ENCODE measurements around the gene SCTR. TPM values are rescaled to one million over a fixed set of nuclear protein-coding genes. Genes with fewer than 3 reads are reported as not detected.

Gene SCTR
- total RNA-seq, 1 donor from 2014 or later: not detected

DNA sequence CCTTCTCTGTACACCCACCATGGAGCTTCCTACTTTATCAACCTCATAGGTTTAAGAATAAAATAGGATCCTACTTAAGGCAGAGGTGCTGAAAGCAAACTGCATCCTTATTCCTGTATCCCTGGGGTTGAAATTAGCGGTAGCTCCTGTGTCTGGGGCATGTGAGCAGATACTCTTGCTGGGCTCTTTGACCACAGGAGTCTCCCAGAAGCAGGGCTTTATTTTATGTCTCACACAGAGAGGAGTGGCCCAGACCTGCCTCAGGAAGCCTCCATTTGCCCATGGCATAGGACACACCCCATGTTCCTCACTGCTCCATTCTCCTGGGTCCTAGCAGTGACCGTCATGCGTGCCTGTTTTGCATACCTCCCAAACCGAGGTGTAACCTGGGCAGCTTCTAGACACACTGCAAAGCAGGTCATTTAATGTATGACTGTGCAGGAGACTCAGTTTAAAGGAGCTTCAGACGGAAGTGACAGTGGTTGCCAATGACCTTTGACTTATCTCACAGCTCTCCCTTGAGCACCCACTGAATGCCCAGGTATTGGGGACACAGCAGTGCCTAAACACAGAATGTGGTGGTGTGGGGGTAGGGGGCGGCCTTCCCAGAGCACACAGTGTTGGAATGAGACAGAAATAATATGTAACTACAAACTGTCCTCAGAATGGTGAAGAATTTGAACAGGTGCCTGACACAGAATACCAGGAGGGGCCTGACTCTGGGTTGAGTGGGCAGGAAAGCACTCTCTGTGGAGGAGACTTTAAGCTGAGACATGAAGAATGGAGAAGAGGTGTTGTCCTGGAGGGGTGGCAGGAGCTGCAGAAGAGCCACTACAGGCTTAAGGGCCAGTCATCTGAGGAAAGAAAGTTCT, 89.0 kb downstream of the SCTR start:
- Mint-ChIP-seq H3K4me1 (ENCODE audit: low read depth) (peaks cover 11% of the 10 kb centered on the region), H3K9me3 (ENCODE audit: low read depth) (no peaks in the 10 kb centered on the region), H3K4me3 (ENCODE audit: unreplicated experiment) (no peak overlapping the region), H3K27ac (ENCODE audit: unreplicated experiment) (no peak overlapping the region), H3K36me3 (ENCODE audit: low read depth) (no peaks in the 10 kb centered on the region), H3K27me3 (ENCODE audit: low read depth) (peaks cover 41% of the 10 kb centered on the region)
- TF ChIP-seq, protein P1, sequence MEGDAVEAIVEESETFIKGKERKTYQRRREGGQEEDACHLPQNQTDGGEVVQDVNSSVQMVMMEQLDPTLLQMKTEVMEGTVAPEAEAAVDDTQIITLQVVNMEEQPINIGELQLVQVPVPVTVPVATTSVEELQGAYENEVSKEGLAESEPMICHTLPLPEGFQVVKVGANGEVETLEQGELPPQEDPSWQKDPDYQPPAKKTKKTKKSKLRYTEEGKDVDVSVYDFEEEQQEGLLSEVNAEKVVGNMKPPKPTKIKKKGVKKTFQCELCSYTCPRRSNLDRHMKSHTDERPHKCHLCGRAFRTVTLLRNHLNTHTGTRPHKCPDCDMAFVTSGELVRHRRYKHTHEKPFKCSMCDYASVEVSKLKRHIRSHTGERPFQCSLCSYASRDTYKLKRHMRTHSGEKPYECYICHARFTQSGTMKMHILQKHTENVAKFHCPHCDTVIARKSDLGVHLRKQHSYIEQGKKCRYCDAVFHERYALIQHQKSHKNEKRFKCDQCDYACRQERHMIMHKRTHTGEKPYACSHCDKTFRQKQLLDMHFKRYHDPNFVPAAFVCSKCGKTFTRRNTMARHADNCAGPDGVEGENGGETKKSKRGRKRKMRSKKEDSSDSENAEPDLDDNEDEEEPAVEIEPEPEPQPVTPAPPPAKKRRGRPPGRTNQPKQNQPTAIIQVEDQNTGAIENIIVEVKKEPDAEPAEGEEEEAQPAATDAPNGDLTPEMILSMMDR (IDR thresholded peaks at IDR 0.05): no peak
- no peak for DNase-seq (ENCODE audit: low spot score)

DNA sequence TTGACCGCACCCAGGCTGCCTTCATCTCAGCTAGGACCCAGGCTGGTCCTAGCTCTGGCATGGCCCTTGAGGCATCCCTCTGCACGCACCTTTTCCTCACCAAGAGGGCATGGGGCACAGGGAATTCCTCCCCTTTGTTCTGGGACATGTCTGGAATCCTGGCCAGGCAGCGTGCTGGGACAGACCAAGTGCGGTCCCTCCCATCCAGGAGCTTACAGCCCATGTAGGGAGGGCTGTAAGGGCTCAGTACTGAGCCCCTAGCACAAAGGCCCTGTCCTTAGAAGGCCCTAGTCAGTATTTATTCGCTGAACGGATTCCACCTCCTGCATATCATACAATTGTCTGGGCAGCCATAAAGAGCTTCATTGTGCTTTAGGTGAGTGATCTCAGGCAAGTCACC, 89.6 kb downstream of the SCTR start:
- no peak for DNase-seq (ENCODE audit: low spot score)
- TF ChIP-seq, protein P1 (IDR thresholded peaks at IDR 0.05): no peak
- no peak overlapping the region for H3K27ac Mint-ChIP-seq (ENCODE audit: unreplicated experiment)
- H3K9me3 Mint-ChIP-seq (ENCODE audit: low read depth): no peaks in the 10 kb centered on the region
- H3K36me3 Mint-ChIP-seq (ENCODE audit: low read depth): no peaks in the 10 kb centered on the region
- H3K4me3 Mint-ChIP-seq (ENCODE audit: unreplicated experiment): no peak overlapping the region
- H3K27me3 Mint-ChIP-seq (ENCODE audit: low read depth): peaks cover 38% of the 10 kb centered on the region
- peaks cover 11% of the 10 kb centered on the region for H3K4me1 Mint-ChIP-seq (ENCODE audit: low read depth)

DNA sequence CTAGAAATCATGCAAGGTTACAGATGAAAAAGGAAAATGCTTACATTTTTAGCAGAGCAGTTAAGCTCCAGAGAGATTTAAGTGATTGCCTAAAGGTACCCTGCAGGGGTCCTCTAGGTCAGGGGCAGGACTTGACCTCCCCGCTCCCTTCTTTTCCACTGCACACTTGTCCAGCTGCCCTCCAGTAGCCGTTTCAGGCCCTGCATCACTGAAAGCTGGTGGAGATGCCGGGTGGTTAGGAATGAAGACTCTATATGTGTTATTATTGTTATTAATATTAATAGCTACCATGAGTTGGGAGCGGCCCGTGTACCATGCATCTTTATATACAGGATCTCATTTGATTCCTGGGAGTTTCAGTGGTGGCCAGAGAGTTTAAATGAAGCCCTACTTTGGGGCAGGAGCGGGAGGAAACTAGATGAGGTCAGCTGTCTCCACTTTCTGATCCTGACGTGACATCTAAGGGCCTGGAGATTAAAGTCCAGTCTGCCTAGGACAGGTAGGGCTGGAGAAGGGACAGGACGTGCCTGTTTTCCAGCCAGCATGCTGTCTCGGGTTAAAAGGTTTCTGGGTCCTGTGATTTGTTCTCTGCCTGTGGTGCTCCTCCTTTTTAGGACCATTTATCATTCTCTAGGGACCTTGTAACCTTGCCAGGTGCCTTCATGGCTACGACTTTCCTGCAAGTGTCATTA, 90.5 kb downstream of the SCTR start:
- Mint-ChIP-seq H3K36me3 (ENCODE audit: low read depth) (no peaks in the 10 kb centered on the region), H3K9me3 (ENCODE audit: low read depth) (no peaks in the 10 kb centered on the region), H3K27me3 (ENCODE audit: low read depth) (peaks cover 29% of the 10 kb centered on the region), H3K4me1 (ENCODE audit: low read depth) (peaks cover 11% of the 10 kb centered on the region), H3K27ac (ENCODE audit: unreplicated experiment) (no peak overlapping the region), H3K4me3 (ENCODE audit: unreplicated experiment) (no peak overlapping the region)
- TF ChIP-seq, protein P1 (IDR thresholded peaks at IDR 0.05): no peak
- no peak for DNase-seq (ENCODE audit: low spot score)

DNA sequence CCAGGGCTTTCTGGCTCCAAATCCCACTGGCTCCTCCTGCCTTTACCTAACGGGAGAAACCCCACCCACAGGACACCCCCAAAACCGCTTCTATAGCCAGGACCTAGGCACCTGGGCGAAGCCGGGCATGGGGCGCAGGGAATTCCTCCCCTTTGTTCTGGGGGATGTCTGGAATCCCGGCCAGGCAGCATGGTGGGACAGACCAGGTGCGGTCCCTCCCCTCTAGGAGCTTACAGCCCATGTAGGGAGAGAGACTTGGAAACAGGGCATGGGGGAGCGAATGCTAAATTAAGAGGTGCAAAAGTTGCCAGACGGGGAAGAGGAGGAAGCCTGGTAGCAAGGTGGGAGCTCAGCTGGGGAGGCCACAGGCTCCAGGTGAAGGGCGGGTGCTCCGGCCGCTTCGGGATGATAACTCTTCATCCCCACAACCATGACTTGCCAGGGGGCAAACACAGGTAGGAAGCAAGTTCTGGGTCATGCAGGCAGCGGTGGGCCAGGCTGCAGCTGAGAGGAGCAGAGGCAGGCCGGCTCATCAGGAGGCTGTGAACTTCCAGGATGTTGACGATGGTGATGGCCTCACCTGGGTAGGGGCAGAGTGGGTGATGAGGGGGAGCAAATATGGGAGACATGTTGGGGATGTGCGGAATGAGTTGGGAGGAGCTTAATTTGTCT, 91.3 kb downstream of the SCTR start:
- Mint-ChIP-seq H3K9me3 (ENCODE audit: low read depth) (no peaks in the 10 kb centered on the region), H3K27me3 (ENCODE audit: low read depth) (peaks cover 29% of the 10 kb centered on the region), H3K4me3 (ENCODE audit: unreplicated experiment) (no peak overlapping the region), H3K27ac (ENCODE audit: unreplicated experiment) (no peak overlapping the region), H3K4me1 (ENCODE audit: low read depth) (peaks cover 11% of the 10 kb centered on the region), H3K36me3 (ENCODE audit: low read depth) (no peaks in the 10 kb centered on the region)
- TF ChIP-seq, protein P1 (IDR thresholded peaks at IDR 0.05): no peak
- DNase-seq (ENCODE audit: low spot score): no peak

Data from chondrocyte (in vitro differentiated cells).